GM21367 (cell line): ENCODE results near the gene HEATR5A.
"Not testable (repeated sequence)": the region's sequence is repeated elsewhere in the genome, so short reads cannot be mapped to it uniquely, and the experiment has no call there.

ENCODE experiments used
- ATAC-seq: cut with Tn5 transposase; IDR thresholded peaks from one replicate; pipeline ENCODE4 v1.9.1; 2021; ENCODE audit not compliant: unreplicated experiment

The HEATR5A gene

DNA sequence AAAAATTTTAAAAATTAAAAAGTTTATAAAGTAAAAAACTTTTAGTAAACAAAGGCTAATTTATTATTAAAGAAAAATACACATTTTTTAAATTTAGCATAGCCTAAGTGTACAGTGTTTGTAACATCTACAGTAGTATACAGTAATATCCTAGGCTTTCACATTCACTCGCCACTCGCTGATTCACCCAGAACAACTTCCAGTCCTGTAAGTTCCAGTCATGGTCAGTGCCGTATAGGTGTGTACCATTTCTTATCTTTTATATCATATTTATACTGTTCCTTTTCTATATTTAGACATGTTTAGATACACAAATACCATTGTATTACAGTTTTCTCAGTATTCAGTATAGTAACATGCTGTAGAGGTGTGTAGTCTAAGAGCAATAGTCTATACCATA is 28.9 kb downstream of the HEATR5A start:
- no peak for ATAC-seq

DNA sequence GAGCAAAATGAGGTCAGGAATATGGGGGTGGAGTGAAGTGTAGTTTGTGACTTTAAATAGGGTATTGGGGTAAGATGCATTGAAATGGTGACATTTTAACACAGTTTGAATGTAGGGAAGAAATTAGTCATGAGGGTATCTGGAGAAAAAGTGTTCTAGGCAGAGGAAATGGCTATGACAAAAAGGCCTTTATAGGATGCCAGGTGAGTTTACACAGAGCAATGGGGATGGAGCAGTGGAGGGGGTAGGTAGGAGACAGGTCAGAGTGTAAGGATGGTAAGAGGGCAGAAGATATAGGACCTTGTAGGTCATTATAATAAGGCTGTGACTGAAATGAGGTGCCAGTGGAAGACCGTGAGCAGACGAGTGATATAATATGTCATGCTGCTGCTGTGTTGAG is 30.4 kb downstream of the HEATR5A start:
- ATAC-seq: no peak

DNA sequence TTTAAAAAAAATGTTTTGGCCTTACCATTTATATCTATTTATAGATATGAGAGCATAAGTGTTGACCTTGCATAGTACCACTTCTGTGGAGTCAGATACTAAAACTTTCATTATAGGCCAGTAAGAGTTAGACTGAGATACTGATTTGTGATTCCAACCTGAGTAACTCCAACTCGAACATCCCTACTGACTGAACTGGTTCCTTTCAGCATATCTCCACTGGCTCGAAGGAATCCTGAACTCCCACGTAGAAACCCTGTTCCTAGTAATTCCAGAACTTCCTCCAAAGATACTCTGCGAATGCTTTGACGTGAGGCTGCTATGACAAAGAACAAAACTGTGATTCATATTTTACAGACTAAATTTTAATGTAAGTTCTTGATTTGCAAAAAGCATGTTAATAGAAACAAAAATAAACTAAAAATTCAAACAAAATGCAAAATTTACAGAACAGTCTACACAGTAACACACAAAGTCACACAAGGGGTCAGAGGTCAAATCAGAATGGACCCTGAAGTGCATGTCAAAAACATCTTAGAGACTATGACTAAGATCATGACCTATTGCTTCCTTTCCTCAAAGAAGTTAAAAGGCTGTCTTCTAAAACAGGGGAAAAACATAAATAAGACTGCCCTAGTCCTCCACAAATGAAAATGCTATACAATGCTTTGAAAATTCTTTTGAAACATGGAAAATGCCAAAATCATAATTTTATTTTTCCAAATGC is 31.5 kb downstream of the HEATR5A start:
- ATAC-seq: no peak

DNA sequence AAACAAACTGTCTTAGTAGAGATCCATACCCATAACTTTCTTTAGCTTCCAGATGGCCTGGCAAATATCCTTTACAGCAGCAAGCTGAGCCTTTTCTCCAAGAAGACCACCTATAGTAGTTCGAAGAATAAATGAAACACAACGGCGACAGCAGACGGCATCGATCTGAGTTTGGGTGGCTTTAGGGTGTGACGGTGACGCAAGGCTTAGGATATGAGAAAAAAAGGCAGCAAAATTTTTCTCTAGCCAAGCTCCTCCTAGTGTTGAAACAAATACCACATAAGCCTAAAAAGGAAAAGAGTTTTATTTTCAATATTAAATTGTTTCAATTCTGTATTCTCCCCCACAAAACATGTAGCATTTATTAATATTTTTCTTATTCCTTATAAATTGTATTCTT is 33.3 kb downstream of the HEATR5A start:
- ATAC-seq: no peak

DNA sequence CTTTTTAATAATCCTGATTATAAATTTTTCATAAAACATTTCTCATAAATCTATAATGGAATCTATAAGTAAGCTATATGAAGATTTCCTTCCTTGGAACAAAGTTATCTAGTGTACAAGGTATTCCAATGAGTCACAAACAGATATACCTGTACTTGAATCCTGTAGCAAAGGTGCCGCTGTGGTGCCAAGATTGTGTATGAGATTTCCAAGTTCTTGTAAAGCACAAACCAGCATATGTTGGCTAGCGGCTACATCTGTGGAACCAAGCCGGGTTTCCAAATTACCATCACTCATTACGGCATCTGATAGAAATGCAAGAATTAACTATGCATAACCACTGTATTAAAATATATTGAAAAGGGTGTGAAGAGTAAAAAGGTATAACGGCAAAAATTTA is 34.1 kb downstream of the HEATR5A start:
- ATAC-seq: no peak

DNA sequence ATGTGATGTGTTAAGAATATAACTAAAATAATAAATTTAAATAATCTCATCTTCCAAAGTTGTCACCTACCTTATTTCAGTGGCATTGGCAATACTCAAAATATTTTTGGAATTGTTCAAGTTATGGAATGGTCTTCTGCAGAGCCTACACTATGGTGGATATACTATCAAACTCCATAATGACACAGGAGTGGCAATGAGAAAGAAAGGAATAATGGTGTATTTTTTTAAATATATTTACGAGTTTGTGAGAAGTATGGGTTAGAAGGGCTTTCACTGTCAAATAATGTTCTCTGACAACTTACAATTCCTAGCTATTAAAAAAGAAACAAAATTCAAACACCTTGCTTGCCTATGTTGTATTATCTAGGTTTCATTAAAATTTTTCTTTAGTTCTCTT is 38.1 kb downstream of the HEATR5A start:
- no peak for ATAC-seq

DNA sequence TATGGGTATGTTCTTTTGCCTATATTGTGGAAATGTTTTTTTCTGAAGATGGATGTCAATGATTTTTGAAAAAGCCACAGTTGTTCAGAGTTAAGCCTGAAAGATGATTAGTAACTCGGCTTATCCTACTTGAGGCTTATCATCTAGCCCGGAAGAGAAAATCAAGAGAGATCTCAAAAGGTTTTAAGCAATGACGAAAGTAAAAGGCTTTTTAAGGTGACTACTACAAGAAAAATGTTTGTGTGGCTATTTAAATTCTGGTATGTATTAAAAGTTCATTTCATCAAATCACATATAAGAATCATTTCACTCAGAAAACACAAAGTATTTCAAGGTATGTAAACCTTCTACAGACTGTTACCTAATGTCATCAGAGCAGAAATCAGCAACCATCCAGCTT is 40.2 kb downstream of the HEATR5A start:
- ATAC-seq: no peak

DNA sequence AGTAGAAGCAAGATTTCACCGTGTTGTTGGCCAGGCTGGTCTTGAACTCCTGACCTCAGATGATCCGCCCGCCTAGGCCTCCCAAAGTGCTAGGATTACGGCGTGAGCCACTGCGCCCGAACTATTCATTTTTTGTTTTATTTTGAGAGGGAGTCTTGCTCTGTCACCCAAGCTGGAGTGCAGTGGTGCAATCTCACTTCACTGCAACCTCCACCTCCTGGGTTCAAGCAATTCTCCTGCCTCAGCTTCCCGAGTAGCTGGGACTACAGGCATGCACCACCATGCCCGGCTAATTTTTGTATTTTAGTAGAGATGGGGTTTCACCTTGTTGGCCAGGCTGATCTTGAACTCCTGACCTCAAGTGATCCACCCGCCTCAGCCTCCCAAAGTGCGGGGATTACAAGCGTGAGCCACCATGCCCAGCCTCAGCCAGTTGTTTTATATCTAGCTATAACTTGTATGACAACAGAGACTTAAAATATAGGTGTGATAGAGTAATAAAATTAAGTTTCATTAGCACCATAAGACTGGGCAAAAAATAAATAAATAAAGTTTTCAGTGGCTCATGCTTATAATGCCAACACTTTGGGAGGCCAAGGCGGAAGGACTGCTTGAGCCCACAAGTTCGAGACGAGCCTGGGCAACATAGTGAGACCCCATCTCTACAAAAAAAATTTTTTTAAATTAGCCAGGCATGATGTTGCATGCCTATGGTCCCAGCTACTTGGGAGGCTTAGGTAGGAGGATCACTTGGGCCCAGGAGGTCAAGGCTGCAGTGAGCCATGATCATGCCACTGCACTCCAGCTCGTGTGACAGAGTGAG is 41.0 kb downstream of the HEATR5A start:
- ATAC-seq: not testable (repeated sequence)

DNA sequence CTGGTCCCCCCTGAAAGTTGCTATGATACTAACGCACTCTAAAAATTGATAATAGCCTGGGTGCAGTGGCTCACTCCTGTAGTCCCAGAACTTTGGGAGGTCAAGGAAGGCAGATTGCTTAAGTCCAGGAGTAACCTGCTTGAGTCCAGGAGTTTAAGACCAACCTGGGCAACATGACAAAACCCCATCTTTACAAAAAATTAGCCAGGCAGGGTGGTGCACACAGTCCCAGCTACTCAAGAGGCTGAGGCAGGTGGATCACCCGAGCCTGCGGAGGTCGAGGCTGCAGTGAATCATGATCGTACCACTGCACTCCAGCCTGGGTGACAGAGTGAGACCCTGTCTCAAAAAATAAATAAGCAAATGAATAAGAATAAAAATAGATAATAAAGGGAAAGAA is 42.9 kb downstream of the HEATR5A start:
- no peak for ATAC-seq

DNA sequence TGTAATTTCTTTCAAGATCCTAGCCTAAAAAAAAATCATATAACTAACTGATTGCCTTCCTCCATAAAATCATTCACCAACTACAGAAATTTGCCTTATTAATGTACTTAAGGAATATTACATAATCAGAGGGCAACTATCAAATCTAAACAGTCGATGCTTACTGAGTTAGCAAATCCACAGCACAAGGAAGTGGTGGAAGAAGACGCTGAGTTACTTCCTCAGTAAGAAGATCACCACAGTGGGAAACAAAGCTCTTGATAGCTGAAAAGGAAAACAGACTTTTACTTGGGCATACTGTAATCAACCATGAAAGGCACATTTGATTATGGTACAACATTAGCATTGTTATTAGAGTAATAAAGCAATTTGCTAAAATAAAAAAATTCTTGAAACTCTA is 48.7 kb downstream of the HEATR5A start:
- no peak for ATAC-seq

DNA sequence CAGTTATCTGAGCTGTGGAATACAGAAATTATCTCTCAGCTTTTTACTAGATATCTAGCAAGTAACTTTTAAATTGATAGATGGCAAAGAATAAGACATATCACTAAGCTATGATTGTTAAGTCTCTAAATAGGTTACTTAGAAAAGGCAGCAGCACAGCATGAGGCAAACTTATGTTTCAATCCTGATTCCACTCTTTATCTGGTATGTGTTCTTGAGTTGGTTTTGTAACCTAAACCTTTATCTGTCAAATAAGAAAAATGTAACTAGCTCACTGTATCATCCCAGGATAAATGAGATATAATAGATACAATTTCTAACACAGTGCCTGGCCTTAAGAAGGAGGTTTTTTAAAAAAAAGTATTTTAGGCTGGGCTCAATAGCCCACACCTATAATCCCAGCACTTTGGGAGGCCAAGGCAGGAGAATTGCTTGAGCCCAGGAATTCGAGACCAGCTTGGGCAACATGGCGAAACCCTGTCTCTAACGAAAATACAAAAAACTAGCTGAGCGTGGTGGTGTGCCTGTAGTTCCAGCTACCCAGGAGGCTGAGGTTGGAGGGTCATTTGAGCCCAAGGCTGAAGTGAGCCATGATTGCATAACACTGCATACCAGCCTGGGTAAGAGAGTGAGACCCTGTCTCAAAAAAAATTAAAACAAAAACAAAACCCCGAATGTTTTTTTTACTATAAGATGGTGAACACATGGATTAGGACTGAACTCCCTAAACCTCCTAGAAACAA is 56.8 kb downstream of the HEATR5A start:
- ATAC-seq: no peak

DNA sequence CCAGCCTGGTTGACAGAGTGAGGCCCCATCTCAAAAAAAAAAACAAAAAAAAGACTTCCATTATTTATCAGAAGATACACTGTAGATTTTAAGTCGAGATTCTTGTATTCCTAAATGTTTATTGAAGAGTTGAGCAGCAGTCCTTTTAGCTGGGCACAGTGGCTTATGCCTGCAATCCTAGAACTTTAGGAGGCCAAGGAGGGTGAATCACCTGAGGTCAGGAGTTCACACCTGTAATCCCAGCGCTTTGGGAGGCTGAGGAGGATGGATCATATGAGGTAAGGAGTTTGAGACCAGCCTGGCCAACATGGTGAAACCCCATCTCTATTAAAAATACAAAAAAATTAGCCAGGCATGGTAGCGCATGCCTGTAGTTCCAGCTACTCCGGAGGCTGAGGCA is 57.6 kb downstream of the HEATR5A start:
- no peak for ATAC-seq

DNA sequence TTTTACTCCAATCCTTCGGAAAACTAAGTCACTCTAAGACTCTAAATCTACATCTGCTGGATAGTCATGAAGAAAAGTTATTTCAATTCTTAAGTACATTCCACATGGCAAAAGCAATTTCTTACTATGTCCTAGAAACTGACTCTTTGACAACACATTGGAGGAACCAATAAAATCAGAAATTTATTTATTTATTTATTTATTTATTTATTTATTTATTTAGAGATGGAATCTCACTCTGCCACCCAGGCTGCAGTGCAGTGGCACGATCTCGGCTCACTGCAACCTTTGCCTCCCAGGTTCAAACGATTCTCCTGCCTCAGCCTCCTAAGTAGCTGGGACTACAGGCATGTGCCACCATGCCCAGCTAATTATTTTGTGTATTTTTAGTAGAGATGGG is 58.6 kb downstream of the HEATR5A start:
- ATAC-seq: not testable (repeated sequence)

DNA sequence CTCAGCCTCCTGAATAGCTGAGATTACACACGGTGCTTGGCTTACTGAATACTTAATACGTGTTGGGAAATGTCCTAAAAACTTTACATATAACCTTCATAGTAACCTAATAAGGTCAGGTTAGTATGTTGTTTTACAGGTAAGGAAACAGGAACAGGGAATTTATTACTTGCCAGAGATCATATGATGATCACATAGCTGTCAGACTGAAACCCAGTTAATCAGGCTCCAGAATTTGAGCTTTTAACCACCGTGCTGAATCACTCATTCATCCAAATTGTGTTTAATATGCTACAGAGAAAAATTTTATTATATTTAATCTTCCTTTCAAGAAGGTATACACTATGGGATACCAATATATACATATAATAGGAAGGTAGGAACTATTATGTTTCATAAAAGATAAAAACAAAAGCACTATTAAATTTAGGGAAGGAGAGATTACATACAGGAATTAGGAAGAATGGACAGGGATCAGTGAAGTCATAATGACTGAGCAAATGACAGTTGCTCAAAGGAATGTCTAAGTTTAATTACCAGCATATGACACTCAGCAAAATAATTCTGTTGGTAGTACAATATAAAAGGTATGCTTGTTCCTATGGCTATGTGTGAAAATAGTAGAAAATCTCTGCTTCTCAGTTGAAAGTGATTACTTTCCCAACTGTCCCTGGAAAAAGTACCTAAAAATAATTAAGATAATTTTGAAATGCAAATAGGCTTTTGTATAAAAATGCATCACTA is 59.3 kb downstream of the HEATR5A start:
- no peak for ATAC-seq

DNA sequence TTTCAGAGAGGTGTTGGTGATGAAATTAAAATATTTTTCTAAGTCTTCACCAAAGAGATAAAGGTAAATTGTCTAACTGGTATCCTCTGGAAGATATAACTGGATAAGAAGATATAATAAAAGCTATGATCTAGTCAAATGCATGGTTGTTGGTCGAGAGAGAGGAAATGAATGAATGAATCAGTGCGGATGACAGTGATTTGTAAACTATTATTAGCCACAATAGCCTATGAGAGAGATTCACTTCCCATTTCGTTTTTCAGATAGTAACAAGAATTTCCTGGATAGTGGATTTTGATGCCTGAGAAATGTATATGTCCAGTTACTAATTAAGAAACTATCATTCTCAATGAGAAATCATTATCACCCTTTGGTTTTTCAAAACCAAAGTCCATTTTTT is 63.1 kb downstream of the HEATR5A start:
- no peak for ATAC-seq

DNA sequence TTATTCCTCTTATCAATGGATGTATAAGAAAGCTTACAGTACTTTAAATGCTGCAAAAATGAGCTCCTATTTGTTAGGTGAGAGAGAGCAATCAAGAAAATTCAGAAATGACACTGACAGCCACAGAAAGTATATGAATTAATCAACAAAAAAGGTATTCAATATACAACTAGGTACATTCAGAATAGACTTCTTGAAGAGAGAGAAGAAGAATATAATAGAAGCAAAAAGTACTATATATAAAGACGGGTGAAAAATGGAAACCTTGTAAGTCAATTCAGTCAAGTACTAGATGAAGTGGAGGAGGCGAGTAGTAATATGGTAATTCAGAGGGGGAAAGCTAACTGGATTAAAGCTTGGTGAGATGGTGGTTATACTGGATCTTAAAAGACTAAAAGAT is 74.3 kb downstream of the HEATR5A start:
- no peak for ATAC-seq

DNA sequence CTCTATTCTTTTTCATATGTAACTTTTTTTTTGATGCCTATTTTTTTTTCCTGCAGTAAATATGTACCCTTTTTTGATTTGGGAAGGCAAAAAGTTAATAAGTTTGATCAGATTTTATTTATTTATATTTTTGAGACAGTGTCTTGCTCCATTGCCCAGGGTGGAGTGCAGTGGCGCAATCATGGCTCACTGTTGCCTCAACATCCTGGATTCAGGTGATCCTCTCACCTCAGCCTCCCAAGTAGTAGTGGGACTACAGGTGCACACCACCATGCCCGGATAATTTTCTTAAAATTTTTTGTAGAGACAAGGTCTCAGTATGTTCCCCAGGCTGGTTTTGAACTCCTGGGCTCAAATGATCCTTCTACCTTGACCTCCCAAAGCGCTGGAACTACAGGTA is 79.1 kb downstream of the HEATR5A start:
- ATAC-seq: no peak

DNA sequence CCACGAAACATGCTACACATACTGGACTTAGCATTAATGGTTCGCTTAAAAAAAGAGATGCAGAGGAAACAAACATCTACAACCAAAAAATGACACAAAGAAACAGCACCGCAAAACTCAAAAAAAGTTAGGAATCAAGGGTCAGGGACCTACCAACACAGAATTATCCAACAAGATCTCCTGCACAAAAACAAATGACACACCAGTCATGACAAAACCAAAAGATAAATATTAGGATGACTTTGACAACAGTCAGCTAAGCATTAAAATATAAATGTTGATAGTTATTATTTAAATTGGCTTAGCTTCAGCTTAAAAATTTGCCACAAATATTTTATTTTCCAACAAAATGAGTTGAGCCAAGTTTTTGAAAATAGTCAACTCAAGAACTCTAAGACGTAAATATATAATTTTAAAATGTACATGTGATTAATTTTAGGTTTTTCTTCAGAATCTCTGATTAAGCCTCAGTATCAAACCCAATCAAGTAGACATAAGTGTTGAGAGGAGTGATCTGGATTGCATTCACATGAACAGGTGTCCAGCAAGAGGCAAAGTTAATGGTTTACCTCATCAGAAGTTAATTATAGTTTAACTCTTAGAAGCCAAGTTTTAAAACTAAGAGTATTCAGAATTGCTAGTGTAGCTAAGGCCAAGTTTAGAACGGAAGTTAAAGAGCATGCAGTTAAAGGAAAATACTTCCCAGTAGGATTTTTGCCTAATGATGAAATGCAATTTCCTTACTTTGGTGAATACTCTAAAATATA is 79.9 kb downstream of the HEATR5A start:
- no peak for ATAC-seq

DNA sequence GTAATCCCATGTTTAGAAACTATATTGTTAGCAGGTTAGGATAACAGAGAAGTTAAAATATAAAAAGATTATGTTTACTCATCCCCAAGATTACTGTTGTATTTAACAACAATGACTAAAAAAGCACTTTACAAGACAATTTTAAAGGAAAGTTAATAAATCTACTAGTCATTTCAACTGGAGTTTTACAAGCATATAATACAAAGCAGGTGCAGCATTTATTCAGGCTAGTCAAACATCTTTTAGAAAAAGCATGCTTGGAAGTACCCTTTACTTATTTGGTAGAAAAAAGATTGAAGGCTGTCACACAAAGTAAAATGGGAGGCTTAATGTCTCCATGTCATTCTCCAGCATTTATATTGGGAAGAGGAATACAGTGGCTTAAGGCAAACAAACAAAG is 80.6 kb downstream of the HEATR5A start:
- ATAC-seq: no peak

DNA sequence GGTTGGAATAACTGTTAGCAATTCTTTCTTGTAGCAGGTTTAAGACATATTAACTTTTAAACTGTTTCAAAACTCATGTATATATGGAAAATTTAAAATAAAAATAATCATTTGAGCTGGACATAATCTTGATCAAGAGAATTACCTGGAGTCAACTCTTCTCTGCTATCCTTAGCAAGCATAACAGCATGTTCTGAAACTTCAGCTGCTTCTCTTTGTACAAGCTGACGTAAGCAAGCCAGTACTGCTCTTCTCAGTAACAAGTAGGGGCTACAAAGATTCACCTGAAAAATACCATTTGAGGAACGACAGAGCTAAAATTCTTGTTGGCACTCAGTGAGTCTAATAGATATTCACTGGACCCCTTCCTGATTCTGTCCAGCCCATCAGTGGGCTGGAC is 83.0 kb downstream of the HEATR5A start:
- ATAC-seq: no peak
